PC-3 (cell line): ENCODE data around the gene SAMD8. TPM values are rescaled to one million over a fixed set of nuclear protein-coding genes. Genes with fewer than 3 reads are reported as not detected.

Source experiments
- ATAC-seq: fragments of 200-7000 bp; cut with Tn5 transposase; 2 replicates; pipeline ENCODE4 v1.9.1; 2020; ENCODE audit warnings: mild to moderate bottlenecking, moderate library complexity
- Bru-seq: library from RNA; stranded (reverse); fragments of 400-500 nt; gene quantifications from one replicate; lab custom pipeline; 2021; lab: Mats Ljungman, UMichigan
- BruChase-seq, 2 experiments: library from RNA; stranded (reverse); fragments of 400-500 nt; gene quantifications; one replicate each; lab custom pipeline; 2021; lab: Mats Ljungman, UMichigan
- BruUV-seq: library from RNA; stranded (reverse); fragments of 400-500 nt; replicated peaks from 2 replicates; lab custom pipeline; 2021; lab: Mats Ljungman, UMichigan
- CTCF ChIA-PET: fragments of 300-600 bp; sonication (Branson Sonifier 250); formaldehyde crosslinking; loops from one replicate; lab custom pipeline; 2022; ENCODE audit warnings: antibody characterized with exemption; lab: Charles Lee
- POLR2A ChIA-PET: fragments of 300-600 bp; sonication (Branson Sonifier 250); formaldehyde crosslinking; loops from one replicate; lab custom pipeline; 2022; ENCODE audit warnings: antibody characterized with exemption; ENCODE audit not compliant: unreplicated experiment; lab: Charles Lee
- DNase-seq: peaks from one replicate; pipeline ENCODE4 v3.0.0-alpha.2; 2015
- H2AFZ ChIP-seq: fragments of 300-600 bp; sonication (generic); 2 replicates; pipeline ENCODE4 v1.6.0; 2016; ENCODE audit warnings: antibody characterized with exemption, low read length
- H3F3A ChIP-seq: fragments of 300-600 bp; sonication (generic); one replicate; pipeline ENCODE4 v1.6.0; 2017; ENCODE audit warnings: antibody characterized with exemption, low read length, control low read depth, mild to moderate bottlenecking; ENCODE audit not compliant: unreplicated experiment
- H3K27ac ChIP-seq: fragments of 300-600 bp; sonication (generic); 2 replicates; pipeline ENCODE4 v1.5.1; 2016; ENCODE audit warnings: mild to moderate bottlenecking, low read length
- H3K27me3 ChIP-seq: fragments of 300-600 bp; sonication (generic); 2 replicates; pipeline ENCODE4 v1.6.1; 2016; ENCODE audit warnings: low read length, mixed read lengths
- H3K36me3 ChIP-seq: fragments of 300-600 bp; sonication (generic); 2 replicates; pipeline ENCODE4 v1.6.1; 2016; ENCODE audit warnings: low read depth, mixed run types, low read length, mixed read lengths
- H3K4me1 ChIP-seq: fragments of 300-600 bp; sonication (generic); 2 replicates; pipeline ENCODE4 v1.5.1; 2016; ENCODE audit warnings: low read length; ENCODE audit not compliant: insufficient read depth
- H3K4me2 ChIP-seq: fragments of 300-600 bp; sonication (generic); 2 replicates; pipeline ENCODE4 v1.6.0; 2016; ENCODE audit warnings: low read length
- H3K4me3 ChIP-seq: fragments of 300-600 bp; sonication (generic); 2 replicates; pipeline ENCODE4 v1.5.1; 2016; ENCODE audit warnings: mild to moderate bottlenecking, low read length, mixed read lengths
- H3K79me2 ChIP-seq: fragments of 300-600 bp; sonication (generic); 2 replicates; pipeline ENCODE4 v1.6.1; 2017; ENCODE audit warnings: low read length, mixed read lengths
- H3K9ac ChIP-seq: fragments of 300-600 bp; sonication (generic); 2 replicates; pipeline ENCODE4 v1.6.0; 2016; ENCODE audit warnings: mild to moderate bottlenecking, low read length
- H3K9me2 ChIP-seq: fragments of 300-600 bp; sonication (generic); replicated peaks from 2 replicates; pipeline ENCODE4 v1.6.1; 2016; ENCODE audit warnings: mixed run types, low read length, mixed read lengths
- H3K9me3 ChIP-seq: fragments of 300-600 bp; sonication (generic); 2 replicates; pipeline ENCODE4 v1.6.1; 2016; ENCODE audit warnings: low read length, mixed read lengths
- H4K20me1 ChIP-seq: fragments of 300-600 bp; sonication (generic); 2 replicates; pipeline ENCODE4 v1.6.1; 2016; ENCODE audit warnings: low read length, mixed read lengths
- CTCF ChIP-seq: fragments of 300-600 bp; sonication (generic); conservative IDR thresholded peaks from 2 replicates; pipeline ENCODE4 v1.5.1; 2017; ENCODE audit warnings: antibody characterized with exemption, low read depth, mild to moderate bottlenecking, low read length
- EZH2 ChIP-seq: fragments of 300-600 bp; sonication (generic); IDR thresholded peaks from one replicate; pipeline ENCODE4 v1.6.1; 2017; ENCODE audit warnings: antibody characterized with exemption, mild to moderate bottlenecking, low read length; ENCODE audit not compliant: unreplicated experiment
- EZH2phosphoT487 ChIP-seq: fragments of 300-600 bp; sonication (generic); IDR thresholded peaks from 2 replicates; pipeline ENCODE4 v1.6.1; 2018; ENCODE audit warnings: mild to moderate bottlenecking, antibody characterized with exemption, low read length, borderline replicate concordance
- intact Hi-C: fragments of 100-400 bp; cut with micrococcal nuclease; formaldehyde crosslinking; loops from 2 replicates; pipeline ENCODE4 v1.9.0; 2023
- long read RNA-seq: library from polyadenylated mRNA; unstranded; transcript quantifications from one replicate; pipeline ENCODE4 v2.0.0, GENCODE V29; 2021; ENCODE audit not compliant: unreplicated experiment
- total RNA-seq: library from RNA; depleted of rRNA; stranded (reverse); fragments of >200 nt; gene quantifications from 2 replicates; pipeline ENCODE4 v1.2.3, GENCODE V29; 2014; rRNA removed

SAMD8 gene
- 47.4 and 48.6 TPM in 2 replicates for total RNA-seq
- percentile 95 among the genes with signal in this experiment for Bru-seq, nascent RNA
- percentile 96 among the genes with signal in this experiment for BruChase-seq, experiment 1, labeled RNA remaining after a 6-hour chase
- BruChase-seq, experiment 2, labeled RNA remaining after a 2-hour chase, result percentile 94 among the genes with signal in this experiment
- long read RNA-seq, full-length matches to known transcripts, result 41 of 190 reads
- long read RNA-seq, partial matches to known transcripts, result 47 of 190 reads
- long read RNA-seq, other reads (novel, unspliced or antisense), result 102 of 190 reads

- Histone ChIP-seq H3F3A (peaks cover 17% of the 10 kb centered on the region), H3K9me3 (no peaks in the 10 kb centered on the region), H3K4me3 (peak within 1 kb of the TSS; percentile 74), H2AFZ (peak within 1 kb of the TSS; percentile 83), H3K27ac (peak within 1 kb of the TSS; percentile 64), H3K9ac (peak within 1 kb of the TSS; percentile 80), H4K20me1 (peaks cover 26% of the 10 kb centered on the region; the same call in 1 of the 2 replicates), H3K4me2 (peak within 1 kb of the TSS; percentile 74), H3K4me1 (peaks cover 25% of the 10 kb centered on the region), H3K79me2 (peaks cover 49% of the 10 kb centered on the region), H3K36me3 (no peaks in the 10 kb centered on the region), H3K27me3 (no peaks in the 10 kb centered on the region), H3K9me2 (no peaks in the 10 kb centered on the region)
- ATAC-seq (peak; percentile 84), DNase-seq (peak; percentile 100)
- no peak for TF ChIP-seq EZH2
- peak; percentile 50 for TF ChIP-seq CTCF
- no peak for TF ChIP-seq EZH2phosphoT487
- intact Hi-C loops, result loop anchor here (1.0 to 10.0 kb wide), 5 partner anchors 99 to 607 kb away; partner anchors contain the start of gene VDAC2
- BruUV-seq, result no TSS peak
- CTCF ChIA-PET, result interaction anchor here (0.6 to 1.1 kb wide), 3 partner anchors 123 to 1832 kb away, joined by 3 to 5 read pairs (median 3); partner anchors contain the start of gene COMTD1
- POLR2A ChIA-PET, result interaction anchor here (0.6 to 1.1 kb wide), 3 partner anchors 13 to 608 kb away, joined by 3 to 6 read pairs (median 4); no protein-coding TSS in a partner anchor
Observed at GRCh38 chr10:75111365-75111906, at the start of gene SAMD8. SAMD8 (plus strand) TSS chr10:75111656; CDS start chr10:75150529, 38,873 bp downstream.

- POLR2A ChIA-PET, result no interaction called here
- intact Hi-C loops, result no loop called here
- BruUV-seq, result no TSS peak
- H3K27me3 ChIP-seq, result no peaks in the 10 kb centered on the region
- H3K4me1 ChIP-seq, result no peaks in the 10 kb centered on the region
- no peak for DNase-seq
- no peak for TF ChIP-seq CTCF
- no peak for TF ChIP-seq EZH2
- no peak for TF ChIP-seq EZH2phosphoT487
- CTCF ChIA-PET, result interaction anchor here (0.5 kb wide), 1 partner anchor 36 kb away, joined by 3 read pairs; no protein-coding TSS in a partner anchor
- no peak overlapping the region for H3K27ac ChIP-seq
- no peak overlapping the region for H2AFZ ChIP-seq
- no peak overlapping the region for H3K9ac ChIP-seq
- no peak for ATAC-seq
- no peak overlapping the region for H3K4me3 ChIP-seq
- H4K20me1 ChIP-seq, result no peaks in the 10 kb centered on the region
- H3K79me2 ChIP-seq, result no peaks in the 10 kb centered on the region
- H3K9me3 ChIP-seq, result no peaks in the 10 kb centered on the region
- no peaks in the 10 kb centered on the region for H3K36me3 ChIP-seq
- no peaks in the 10 kb centered on the region for H3F3A ChIP-seq
- no peaks in the 10 kb centered on the region for H3K9me2 ChIP-seq
- H3K4me2 ChIP-seq, result no peak overlapping the region
Observed at GRCh38 chr10:75061709-75062505, 49.5 kb upstream of the SAMD8 start.
